GM18951 (cell line): ENCODE results near the gene NISCH.
"Not testable (repeated sequence)": the region's sequence is repeated elsewhere in the genome, so short reads cannot be mapped to it uniquely, and the experiment has no call there.

ENCODE experiments used
- POLR2A ChIP-seq: IDR thresholded peaks from 4 replicates; pipeline ENCODE4 v1.6.1; 2011; ENCODE audit warnings: mild to moderate bottlenecking; ENCODE audit not compliant: insufficient read length, insufficient read depth; ENCODE audit errors: extremely low read depth
- in situ Hi-C: fragments of 300-500 bp; cut with MboI; formaldehyde crosslinking; loops from one replicate; pipeline ENCODE4 v1.12.0; 2022; ENCODE audit warnings: low sequenced_read_pairs, mixed read lengths, inconsistent platforms; ENCODE audit not compliant: unreplicated experiment

Gene NISCH

GRCh38 chr3:52524752-52525679, 69.6 kb downstream of the NISCH start:
- in situ Hi-C loops, result no loop called here

GRCh38 chr3:52525680-52526561, 70.5 kb downstream of the NISCH start:
- TF ChIP-seq POLR2A, result no peak
- in situ Hi-C loops, result no loop called here

More at GRCh38 chr3:52524752-52525679, 69.6 kb downstream of the NISCH start:
- TF ChIP-seq POLR2A, result no peak

GRCh38 chr3:52526671-52527038, 71.3 kb downstream of the NISCH start:
- in situ Hi-C loops, result not testable (repeated sequence)

GRCh38 chr3:52527039-52527731, 71.8 kb downstream of the NISCH start:
- in situ Hi-C loops, result no loop called here
- TF ChIP-seq POLR2A, result no peak

GRCh38 chr3:52527732-52528585, 72.6 kb downstream of the NISCH start:
- in situ Hi-C loops, result no loop called here

GRCh38 chr3:52528586-52529375, 73.4 kb downstream of the NISCH start:
- in situ Hi-C loops, result no loop called here

More at GRCh38 chr3:52527732-52528585, 72.6 kb downstream of the NISCH start:
- no peak for TF ChIP-seq POLR2A

GRCh38 chr3:52529376-52530333, 74.3 kb downstream of the NISCH start:
- in situ Hi-C loops, result no loop called here
- TF ChIP-seq POLR2A, result no peak

More at GRCh38 chr3:52528586-52529375, 73.4 kb downstream of the NISCH start:
- no peak for TF ChIP-seq POLR2A

- no peak for TF ChIP-seq POLR2A
These were observed 75.8 kb downstream of the NISCH start for GRCh38 chr3:52530918-52531826.

GRCh38 chr3:52531860-52532516, 76.6 kb downstream of the NISCH start:
- no peak for TF ChIP-seq POLR2A
- in situ Hi-C loops, result no loop called here

More at GRCh38 chr3:52530918-52531826, 75.8 kb downstream of the NISCH start:
- in situ Hi-C loops, result no loop called here
